Esophagus squamous epithelium (tissue), 4 donors: ENCODE data around the gene SOX9.

Experiments
- CTCF ChIP-seq, 6 experiments: fragments of 450-650 bp in 4 of 6; fragments of 200-600 bp in 2 of 6; sonication (generic) in 2 of 6; IDR thresholded peaks; one replicate each; pipeline ENCODE4 v1.5.1; 2016 to 2019; ENCODE audit warnings: antibody characterized with exemption in 6 of 6, mild to moderate bottlenecking in 4 of 6, moderate library complexity in 4 of 6
- POLR2A ChIP-seq, 4 donors: fragments of 450-650 bp; IDR thresholded peaks; one replicate each; pipeline ENCODE4 v1.6.1; 2017; ENCODE audit warnings: antibody characterized with exemption in 4 of 4, mild to moderate bottlenecking in 4 of 4, moderate library complexity in 3 of 4

GRCh38 chr17:72150632-72151460, 30.0 kb downstream of the SOX9 start:
- TF ChIP-seq CTCF (IDR thresholded peaks at IDR 0.05) (no peak), POLR2A (IDR thresholded peaks at IDR 0.05) (no peak)
